CD8-positive, alpha-beta memory T cell (primary cell): Measurements from ENCODE around the gene ATP13A3. TPM values are rescaled to one million over a fixed set of nuclear protein-coding genes. Genes with fewer than 3 reads are reported as not detected.

ENCODE experiments used
- polyA plus RNA-seq: library from polyadenylated mRNA; unstranded; fragments of 300-500 nt; fragmentation: Illumina TruSeq; gene quantifications from one replicate; pipeline ENCODE4 v1.2.3, GENCODE V29; 2021
- total RNA-seq, 2 experiments: library from RNA; stranded (reverse); gene quantifications; one replicate each; pipeline ENCODE4 v1.2.3, GENCODE V29; 2021

The ATP13A3 gene
- total and polyA plus RNA-seq, 3 experiments from 2014 or later = 10.5 to 165 (median 144) TPM

Other genes with a start within 250 kb of the ATP13A3 start
- not detected for gene CPN2, start 135.7 kb downstream of the ATP13A3 start, total RNA-seq
- not detected for gene CPN2, start 135.7 kb downstream of the ATP13A3 start, polyA plus RNA-seq
- not detected for gene LRRC15, start 117.3 kb downstream of the ATP13A3 start, total RNA-seq
- gene LRRC15, start 117.3 kb downstream of the ATP13A3 start, polyA plus RNA-seq = not detected
- gene GP5, start 87.7 kb downstream of the ATP13A3 start, total RNA-seq = under 1 TPM; 0.31 to 0.42 TPM
- gene GP5, start 87.7 kb downstream of the ATP13A3 start, polyA plus RNA-seq = 1.3 TPM
- gene TMEM44, start 146.4 kb upstream of the ATP13A3 start, total RNA-seq = 1 to 10 TPM; 3.0 to 5.7 TPM
- gene TMEM44, start 146.4 kb upstream of the ATP13A3 start, polyA plus RNA-seq = 2.6 TPM
- 10 to 100 TPM; 65.2 to 68.8 TPM for gene LSG1, start 185.2 kb upstream of the ATP13A3 start, total RNA-seq
- 39.3 TPM for gene LSG1, start 185.2 kb upstream of the ATP13A3 start, polyA plus RNA-seq
- gene FAM43A, start 198.9 kb upstream of the ATP13A3 start, total RNA-seq = 10 to 100 TPM; 14.5 to 14.9 TPM
- gene FAM43A, start 198.9 kb upstream of the ATP13A3 start, polyA plus RNA-seq = 19.6 TPM